B cell (primary cell): ENCODE measurements around the gene MVB12B. TPM values are rescaled to one million over a fixed set of nuclear protein-coding genes. Genes with fewer than 3 reads are reported as not detected.

Experiments used
- ATAC-seq: fragments of 200-7000 bp; cut with Tn5 transposase; one replicate; pipeline ENCODE4 v1.10.0; 2021; ENCODE audit warnings: low read depth, mild to moderate bottlenecking, moderate number of reproducible peaks, moderate library complexity
- CTCF ChIA-PET: fragments of 350-600 bp; sonication (Branson Sonifier 250); formaldehyde crosslinking; loops from one replicate; lab custom pipeline; 2021; ENCODE audit warnings: antibody characterized with exemption, inconsistent platforms; lab: Charles Lee
- POLR2A ChIA-PET: fragments of 350-600 bp; sonication (Branson Sonifier 250); formaldehyde crosslinking; loops from one replicate; lab custom pipeline; 2021; ENCODE audit warnings: antibody characterized with exemption; lab: Charles Lee
- DNase-seq: peaks from one replicate; pipeline ENCODE4 v3.0.0; 2013
- H2AFZ ChIP-seq: 2 replicates; pipeline ENCODE4 v1.6.1; 2012; ENCODE audit warnings: mild to moderate bottlenecking, low read depth, low read length; ENCODE audit not compliant: insufficient read depth, poor library complexity, severe bottlenecking
- H3K27ac ChIP-seq, 2 donors: 1 replicate in 1 of 2; 2 replicates in 1 of 2; pipeline ENCODE4 v1.5.1; 2012 to 2013; ENCODE audit warnings: low read length in 2 of 2, mild to moderate bottlenecking in 2 of 2, moderate library complexity in 1 of 2
- H3K27me3 ChIP-seq, 4 experiments: fragments of 200-600 bp in 1 of 4; sonication (generic) in 1 of 4; replicated peaks in 1 of 4; 1 replicate in 2 of 4; 2 replicates in 2 of 4; pipeline versions ENCODE4 v1.6.1 to v1.7.0; 2013 to 2016; ENCODE audit warnings: low read length in 3 of 4, mild to moderate bottlenecking in 2 of 4, mixed read lengths in 1 of 4, moderate library complexity in 1 of 4; ENCODE audit not compliant: insufficient read depth in 4 of 4, control insufficient read depth in 3 of 4; ENCODE audit errors: control extremely low read depth in 1 of 4
- H3K36me3 ChIP-seq, 2 experiments: replicated peaks in 1 of 2; 1 replicate in 1 of 2; 2 replicates in 1 of 2; pipeline versions ENCODE4 v1.6.1 to v1.7.1; 2013; ENCODE audit warnings: low read length in 1 of 2; ENCODE audit not compliant: insufficient read depth in 2 of 2, control insufficient read depth in 1 of 2; ENCODE audit errors: control extremely low read depth in 1 of 2, extremely low read depth in 1 of 2
- H3K4me1 ChIP-seq, 2 donors: fragments of 200-600 bp in 1 of 2; sonication (generic) in 1 of 2; 1 replicate in 1 of 2; 2 replicates in 1 of 2; pipeline versions ENCODE4 v1.5.1 to v1.6.1; 2013 to 2017; ENCODE audit warnings: low read length in 2 of 2; ENCODE audit not compliant: control insufficient read depth in 2 of 2, insufficient read depth in 2 of 2
- H3K4me2 ChIP-seq: replicated peaks from 2 replicates; pipeline ENCODE3; 2012; ENCODE audit warnings: mild to moderate bottlenecking, low read depth, low read length; ENCODE audit not compliant: poor library complexity, severe bottlenecking
- H3K4me3 ChIP-seq, 5 experiments: fragments of 200-600 bp in 1 of 5; sonication (generic) in 1 of 5; 1 replicate in 3 of 5; 2 replicates in 2 of 5; pipeline versions ENCODE4 v1.5.1 to v1.7.0; 2011 to 2016; ENCODE audit warnings: low read length in 4 of 5, mild to moderate bottlenecking in 4 of 5, low read depth in 2 of 5, control low read depth in 1 of 5, moderate library complexity in 1 of 5; ENCODE audit not compliant: insufficient read depth in 1 of 5; ENCODE audit errors: control extremely low read depth in 1 of 5, extremely low read depth in 1 of 5
- H3K79me2 ChIP-seq: fragments of 200-600 bp; sonication (generic); one replicate; pipeline ENCODE4 v1.6.0; 2016; ENCODE audit warnings: low read length; ENCODE audit not compliant: control insufficient read depth, insufficient read depth
- H3K9ac ChIP-seq: fragments of 200-600 bp; sonication (generic); 2 replicates; pipeline ENCODE4 v1.6.1; 2017; ENCODE audit warnings: mild to moderate bottlenecking, low read length, moderate library complexity
- H3K9me3 ChIP-seq, 3 donors: one replicate each; pipeline versions ENCODE4 v1.6.1 to v1.7.1; 2013; ENCODE audit warnings: low read length in 2 of 3; ENCODE audit not compliant: control insufficient read depth in 2 of 3, insufficient read depth in 1 of 3; ENCODE audit errors: control extremely low read depth in 1 of 3
- H4K20me1 ChIP-seq: 2 replicates; pipeline ENCODE4 v1.6.0; 2012; ENCODE audit warnings: mild to moderate bottlenecking, low read length; ENCODE audit not compliant: insufficient read depth, control insufficient read depth, poor library complexity, severe bottlenecking
- H3K27ac Mint-ChIP-seq: one replicate; pipeline ENCODE4 v1.8.0; 2021; ENCODE audit warnings: mixed read lengths
- H3K27me3 Mint-ChIP-seq: one replicate; pipeline ENCODE4 v1.8.0; 2021; ENCODE audit warnings: mixed read lengths
- H3K4me1 Mint-ChIP-seq: one replicate; pipeline ENCODE4 v1.8.0; 2021; ENCODE audit warnings: mixed read lengths
- H3K4me3 Mint-ChIP-seq: one replicate; pipeline ENCODE4 v1.8.0; 2021; ENCODE audit warnings: mixed read lengths
- H3K9me3 Mint-ChIP-seq: one replicate; pipeline ENCODE4 v1.8.0; 2022; ENCODE audit warnings: mixed read lengths; ENCODE audit not compliant: insufficient read depth
- EZH2 ChIP-seq: IDR thresholded peaks from 2 replicates; pipeline ENCODE4 v1.6.1; 2012; ENCODE audit warnings: borderline replicate concordance, low read depth, mild to moderate bottlenecking, moderate library complexity, low read length; ENCODE audit not compliant: insufficient read depth, poor library complexity, severe bottlenecking
- WGBS: methylation state at CpG from one replicate; pipeline ENCODE4 v1.1.5; 2013; ENCODE audit warnings: missing lambda C conversion rate; ENCODE audit not compliant: insufficient coverage; 5-methylcytosine and 5-hydroxymethylcytosine counted together
- intact Hi-C: fragments of 100-400 bp; cut with micrococcal nuclease; formaldehyde crosslinking; loops from one replicate; pipeline ENCODE4 v1.10.0; 2022
- polyA plus RNA-seq: library from polyadenylated mRNA; depleted of rRNA; stranded (reverse); fragments of >200 nt; gene quantifications from 2 replicates; pipeline ENCODE4 v1.2.3, GENCODE V29; 2012
- total RNA-seq, 2 donors: library from RNA; stranded (reverse); fragments of 120-200 nt in 1 of 2; gene quantifications; 1 replicate in 1 of 2; 2 replicates in 1 of 2; pipeline versions ENCODE4 v1.2.3 to v1.2.4, GENCODE V29; 2013 to 2022
- TF ChIP-seq, protein P1 (sequence below): fragments of 200-600 bp; IDR thresholded peaks from one replicate; pipeline ENCODE4 v1.8.0; 2022; ENCODE audit warnings: antibody characterized with exemption, mild to moderate bottlenecking

MVB12B gene
- total and polyA plus RNA-seq, 2 donors (not counting 1 experiment from before 2014, with no cell fraction given) = 1.2 to 9.8 TPM

DNA sequence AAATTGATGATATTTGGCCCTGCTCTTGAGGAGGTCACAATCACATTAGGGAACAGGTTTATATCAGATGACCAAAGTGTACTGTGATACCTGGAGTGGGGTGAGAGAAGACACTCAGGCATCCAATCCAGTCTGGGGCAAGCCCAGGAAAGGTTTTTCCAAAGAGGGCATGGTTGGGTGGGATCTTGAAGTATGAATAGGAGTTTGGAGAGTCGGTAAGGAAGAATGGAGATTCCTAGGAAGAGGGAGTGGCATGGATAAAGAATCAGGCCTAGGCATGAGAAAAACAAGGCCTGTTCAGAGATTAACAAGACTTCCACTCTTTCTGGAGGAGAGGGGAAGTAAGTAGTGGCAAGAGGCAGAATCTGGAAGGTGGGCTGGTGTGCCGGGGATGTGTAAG is 91.1 kb downstream of the MVB12B start:
- Mint-ChIP-seq H3K27me3 (no peaks in the 10 kb centered on the region), H3K9me3 (no peaks in the 10 kb centered on the region), H3K4me3 (no peak overlapping the region), H3K27ac (no peak overlapping the region), H3K4me1 (peaks cover 12% of the 10 kb centered on the region)
- Histone ChIP-seq H3K4me3 (no peak overlapping the region), H3K79me2 (no peaks in the 10 kb centered on the region), H2AFZ (no peak overlapping the region), H3K9ac (no peak overlapping the region), H3K27me3 (no peaks in the 10 kb centered on the region), H4K20me1 (no peaks in the 10 kb centered on the region), H3K9me3 (no peaks in the 10 kb centered on the region), H3K27ac (no peak overlapping the region), H3K4me1 (peaks cover 11% of the 10 kb centered on the region in 2 donors), H3K4me2 (no peak overlapping the region), H3K36me3 (no peaks in the 10 kb centered on the region)
- ChIA-PET POLR2A (interaction anchor here (0.6 kb wide), 1 partner anchor 10 kb away, joined by 10 read pairs; no protein-coding TSS in a partner anchor), CTCF (no interaction called here)
- ATAC-seq = no peak
- TF ChIP-seq, protein P1, sequence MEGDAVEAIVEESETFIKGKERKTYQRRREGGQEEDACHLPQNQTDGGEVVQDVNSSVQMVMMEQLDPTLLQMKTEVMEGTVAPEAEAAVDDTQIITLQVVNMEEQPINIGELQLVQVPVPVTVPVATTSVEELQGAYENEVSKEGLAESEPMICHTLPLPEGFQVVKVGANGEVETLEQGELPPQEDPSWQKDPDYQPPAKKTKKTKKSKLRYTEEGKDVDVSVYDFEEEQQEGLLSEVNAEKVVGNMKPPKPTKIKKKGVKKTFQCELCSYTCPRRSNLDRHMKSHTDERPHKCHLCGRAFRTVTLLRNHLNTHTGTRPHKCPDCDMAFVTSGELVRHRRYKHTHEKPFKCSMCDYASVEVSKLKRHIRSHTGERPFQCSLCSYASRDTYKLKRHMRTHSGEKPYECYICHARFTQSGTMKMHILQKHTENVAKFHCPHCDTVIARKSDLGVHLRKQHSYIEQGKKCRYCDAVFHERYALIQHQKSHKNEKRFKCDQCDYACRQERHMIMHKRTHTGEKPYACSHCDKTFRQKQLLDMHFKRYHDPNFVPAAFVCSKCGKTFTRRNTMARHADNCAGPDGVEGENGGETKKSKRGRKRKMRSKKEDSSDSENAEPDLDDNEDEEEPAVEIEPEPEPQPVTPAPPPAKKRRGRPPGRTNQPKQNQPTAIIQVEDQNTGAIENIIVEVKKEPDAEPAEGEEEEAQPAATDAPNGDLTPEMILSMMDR = no peak
- no peak for TF ChIP-seq EZH2
- WGBS = 80% methylated on average over 2 of the region's 2 CpGs
- no peak for DNase-seq
- intact Hi-C loops = no loop called here

DNA sequence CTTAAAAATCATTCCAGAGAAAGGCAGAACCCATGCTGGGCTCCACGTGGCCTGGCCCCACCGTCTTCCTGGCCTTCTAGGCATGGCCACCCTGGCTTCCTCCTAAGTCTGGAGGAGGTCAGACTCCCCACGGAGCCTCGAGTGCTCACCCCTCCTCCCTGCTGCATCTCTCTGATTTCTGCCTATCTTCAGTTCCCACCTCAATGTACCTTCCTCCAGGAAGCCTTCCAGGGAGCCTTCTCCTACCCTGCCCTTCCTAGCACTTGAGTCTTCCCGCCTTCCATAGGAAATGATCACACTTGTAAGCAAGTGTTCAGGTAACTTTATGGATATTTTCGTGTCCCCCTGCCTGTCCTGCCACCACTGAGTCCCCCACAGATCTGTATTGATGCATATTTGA is 92.0 kb downstream of the MVB12B start:
- CTCF ChIA-PET = no interaction called here

More for the DNA sequence above, 92.0 kb downstream of the MVB12B start:
- no peaks in the 10 kb centered on the region for H3K27me3 Mint-ChIP-seq
- Histone ChIP-seq H3K27ac (no peak overlapping the region), H3K36me3 (no peaks in the 10 kb centered on the region), H2AFZ (no peak overlapping the region), H3K9me3 (no peaks in the 10 kb centered on the region), H3K4me1 (peaks cover 2% of the 10 kb centered on the region in 2 donors), H3K27me3 (no peaks in the 10 kb centered on the region), H3K4me2 (no peak overlapping the region), H4K20me1 (no peaks in the 10 kb centered on the region), H3K9ac (no peak overlapping the region), H3K4me3 (no peak overlapping the region), H3K79me2 (no peaks in the 10 kb centered on the region)
- H3K9me3 Mint-ChIP-seq = no peaks in the 10 kb centered on the region
- H3K4me3 Mint-ChIP-seq = no peak overlapping the region
- TF ChIP-seq, protein P1 = no peak
- TF ChIP-seq EZH2 = no peak
- peaks cover 3% of the 10 kb centered on the region for H3K4me1 Mint-ChIP-seq
- no peak overlapping the region for H3K27ac Mint-ChIP-seq
- intact Hi-C loops = no loop called here
- POLR2A ChIA-PET = no interaction called here
- 89% methylated on average over 4 of the region's 6 CpGs for WGBS
- DNase-seq = no peak
- no peak for ATAC-seq
